Gastrocnemius medialis (tissue), 4 donors: ENCODE results near the gene IL12RB1. TPM values are rescaled to one million over a fixed set of nuclear protein-coding genes. Genes with fewer than 3 reads are reported as not detected.
A peak's percentile ranks its signal among the peaks of the same experiment; 100 is the strongest.

ENCODE experiments used
- ATAC-seq, 2 donors: fragments of 150-250 bp; one replicate each; pipeline ENCODE4 v1.9.1; 2016
- DNase-seq, 2 donors: peaks; one replicate each; pipeline ENCODE4 v3.0.0-alpha.2; 2019
- H3K27ac ChIP-seq, 4 donors: fragments of 200-600 bp; sonication (generic); 1 replicate in 1 of 4; 2 replicates in 3 of 4; pipeline ENCODE4 v1.5.1; 2016 to 2018; ENCODE audit warnings: mild to moderate bottlenecking in 2 of 4, moderate library complexity in 1 of 4
- H3K27me3 ChIP-seq, 3 donors: fragments of 200-600 bp; sonication (generic) in 2 of 3; 1 replicate in 1 of 3; 2 replicates in 2 of 3; pipeline versions ENCODE4 v1.5.1 to v1.6.0; 2016 to 2019; ENCODE audit warnings: mild to moderate bottlenecking in 1 of 3, moderate library complexity in 1 of 3
- H3K36me3 ChIP-seq, 2 donors: fragments of 200-600 bp; sonication (generic) in 1 of 2; one replicate each; pipeline ENCODE4 v1.5.1; 2017 to 2018
- H3K4me1 ChIP-seq, 2 donors: fragments of 200-600 bp; sonication (generic) in 1 of 2; one replicate each; pipeline ENCODE4 v1.5.1; 2016 to 2017; ENCODE audit warnings: mild to moderate bottlenecking in 2 of 2
- H3K4me3 ChIP-seq, 4 donors: fragments of 200-600 bp; sonication (generic) in 3 of 4; 1 replicate in 1 of 4; 2 replicates in 3 of 4; pipeline ENCODE4 v1.5.1; 2016 to 2019; ENCODE audit warnings: mild to moderate bottlenecking in 2 of 4
- H3K9me3 ChIP-seq, 3 donors: fragments of 200-600 bp; sonication (generic) in 2 of 3; 1 replicate in 1 of 3; 2 replicates in 2 of 3; pipeline ENCODE4 v1.5.1; 2016 to 2019
- POLR2A ChIP-seq, 2 donors: fragments of 450-650 bp; IDR thresholded peaks; one replicate each; pipeline ENCODE4 v1.6.1; 2017; ENCODE audit warnings: antibody characterized with exemption in 2 of 2, mild to moderate bottlenecking in 2 of 2, moderate library complexity in 2 of 2
- in situ Hi-C, 4 donors: fragments of 200-750 bp; cut with MboI; loops; one replicate each; pipeline versions ENCODE4 v1.15.0 to v1.8.0; 2017; ENCODE audit warnings: low sequenced_read_pairs in 4 of 4
- intact Hi-C: fragments of 100-400 bp; cut with DNase I; formaldehyde crosslinking; loops from one replicate; pipeline ENCODE4 v1.15.1; 2023; ENCODE audit warnings: low total_unique reads
- total RNA-seq, 4 donors: library from RNA; depleted of rRNA; stranded (reverse); fragments of >200 nt; gene quantifications; one replicate each; pipeline versions ENCODE4 v1.1.0 to v1.2.3, GENCODE V29; 2016
- TF ChIP-seq, protein P1 (sequence below), 5 experiments: fragments of 450-650 bp in 3 of 5; fragments of 200-600 bp in 2 of 5; sonication (generic) in 2 of 5; IDR thresholded peaks in 4 of 5; conservative IDR thresholded peaks in 1 of 5; 1 replicate in 4 of 5; 2 replicates in 1 of 5; pipeline ENCODE4 v1.5.1; 2016 to 2019; ENCODE audit warnings: antibody characterized with exemption in 5 of 5, mild to moderate bottlenecking in 3 of 5, moderate library complexity in 3 of 5

The IL12RB1 gene
- total RNA-seq, 4 donors from 2014 or later, result 0.16 to 0.20 TPM; not detected in 2

DNA sequence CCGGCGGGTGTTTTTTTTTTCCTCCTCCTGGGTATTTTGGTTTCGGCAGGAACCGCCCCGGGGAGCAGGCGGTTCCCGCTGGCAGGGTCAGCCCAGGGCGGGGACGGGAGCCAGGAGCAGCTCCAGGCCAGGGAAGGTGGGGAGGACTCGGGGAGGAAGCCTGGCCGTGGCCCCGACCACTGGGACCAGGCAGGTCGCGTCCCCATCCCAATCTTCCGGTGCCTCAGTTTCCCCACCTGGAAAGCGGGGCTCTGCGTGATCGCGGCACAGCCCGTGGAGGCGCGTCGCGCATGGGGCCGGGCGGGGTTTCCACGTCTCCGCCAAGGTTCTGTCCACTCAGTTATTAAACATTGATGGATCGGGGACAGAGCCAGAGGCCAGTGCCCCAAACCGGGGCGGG lies 34.8 kb downstream of the IL12RB1 start:
- in situ Hi-C loops, result loop anchor here in 3 of 4 donors (10.0 to 25.0 kb wide), 3 partner anchors 47 to 117 kb away; partner anchors contain the start of genes CCDC124 (in 3 of the 3) and ARRDC2 (in 1 of the 3)
- H3K27ac ChIP-seq, result peak overlapping the region; percentile 88 to 91 (median 90)
- intact Hi-C loops, result loop anchor here (5.0 kb wide), 1 partner anchor 100 kb away; the partner anchor contains the start of gene PIK3R2
- ATAC-seq (peak; percentile 22 to 54), DNase-seq (peak; percentile 40 to 62)
- peaks cover 28 to 39% of the 10 kb centered on the region in 2 donors for H3K4me1 ChIP-seq
- H3K27me3 ChIP-seq, result no peaks in the 10 kb centered on the region
- no peaks in the 10 kb centered on the region for H3K36me3 ChIP-seq
- peak overlapping the region; percentile 47 to 52 (median 48) for H3K4me3 ChIP-seq
- no peaks in the 10 kb centered on the region for H3K9me3 ChIP-seq
- TF ChIP-seq, protein P1, sequence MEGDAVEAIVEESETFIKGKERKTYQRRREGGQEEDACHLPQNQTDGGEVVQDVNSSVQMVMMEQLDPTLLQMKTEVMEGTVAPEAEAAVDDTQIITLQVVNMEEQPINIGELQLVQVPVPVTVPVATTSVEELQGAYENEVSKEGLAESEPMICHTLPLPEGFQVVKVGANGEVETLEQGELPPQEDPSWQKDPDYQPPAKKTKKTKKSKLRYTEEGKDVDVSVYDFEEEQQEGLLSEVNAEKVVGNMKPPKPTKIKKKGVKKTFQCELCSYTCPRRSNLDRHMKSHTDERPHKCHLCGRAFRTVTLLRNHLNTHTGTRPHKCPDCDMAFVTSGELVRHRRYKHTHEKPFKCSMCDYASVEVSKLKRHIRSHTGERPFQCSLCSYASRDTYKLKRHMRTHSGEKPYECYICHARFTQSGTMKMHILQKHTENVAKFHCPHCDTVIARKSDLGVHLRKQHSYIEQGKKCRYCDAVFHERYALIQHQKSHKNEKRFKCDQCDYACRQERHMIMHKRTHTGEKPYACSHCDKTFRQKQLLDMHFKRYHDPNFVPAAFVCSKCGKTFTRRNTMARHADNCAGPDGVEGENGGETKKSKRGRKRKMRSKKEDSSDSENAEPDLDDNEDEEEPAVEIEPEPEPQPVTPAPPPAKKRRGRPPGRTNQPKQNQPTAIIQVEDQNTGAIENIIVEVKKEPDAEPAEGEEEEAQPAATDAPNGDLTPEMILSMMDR (IDR thresholded peaks at IDR 0.05 in 4 of 5, conservative IDR thresholded peaks at IDR 0.05 in 1 of 5), result no peak
- TF ChIP-seq POLR2A (IDR thresholded peaks at IDR 0.05), result no peak

DNA sequence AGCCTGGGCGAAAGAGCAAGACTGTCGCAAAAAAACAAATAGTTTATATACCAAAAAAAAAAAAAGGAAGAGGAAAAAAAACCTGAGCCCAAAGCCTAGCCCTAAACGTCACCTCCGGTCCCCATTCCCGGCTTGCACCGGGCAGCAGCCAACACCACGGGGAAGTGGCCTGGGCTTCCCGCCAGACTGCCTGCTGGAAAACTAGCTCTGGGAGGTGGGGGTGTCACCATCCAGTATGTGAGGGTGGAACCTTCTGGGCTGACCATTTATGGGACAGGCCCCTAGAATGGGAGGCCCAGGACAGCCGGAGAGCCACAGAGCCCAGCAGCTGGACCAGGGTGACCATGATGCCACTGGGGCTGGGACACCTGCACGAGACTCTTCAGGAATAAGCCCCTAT lies 37.3 kb downstream of the IL12RB1 start:
- DNase-seq, result peak; percentile 88 to 91
- no peaks in the 10 kb centered on the region for H3K9me3 ChIP-seq
- no peaks in the 10 kb centered on the region for H3K36me3 ChIP-seq
- H3K4me3 ChIP-seq, result no peak overlapping the region
- peak; percentile 63 to 71 for ATAC-seq
- peak overlapping the region; percentile 88 to 91 (median 90) for H3K27ac ChIP-seq
- in situ Hi-C loops (loop anchor here in 2 of 4 donors (25.0 kb wide), 1 partner anchor 1587 kb away; the partner anchor contains the start of gene EPS15L1 (in 2 of the 2)), intact Hi-C loops (no loop called here)
- TF ChIP-seq, protein P1 (IDR thresholded peaks at IDR 0.05 in 4 of 5, conservative IDR thresholded peaks at IDR 0.05 in 1 of 5), result no peak
- TF ChIP-seq POLR2A (IDR thresholded peaks at IDR 0.05), result peak; percentile 28 to 70
- H3K4me1 ChIP-seq, result peaks cover 42 to 60% of the 10 kb centered on the region in 2 donors
- H3K27me3 ChIP-seq, result no peaks in the 10 kb centered on the region

DNA sequence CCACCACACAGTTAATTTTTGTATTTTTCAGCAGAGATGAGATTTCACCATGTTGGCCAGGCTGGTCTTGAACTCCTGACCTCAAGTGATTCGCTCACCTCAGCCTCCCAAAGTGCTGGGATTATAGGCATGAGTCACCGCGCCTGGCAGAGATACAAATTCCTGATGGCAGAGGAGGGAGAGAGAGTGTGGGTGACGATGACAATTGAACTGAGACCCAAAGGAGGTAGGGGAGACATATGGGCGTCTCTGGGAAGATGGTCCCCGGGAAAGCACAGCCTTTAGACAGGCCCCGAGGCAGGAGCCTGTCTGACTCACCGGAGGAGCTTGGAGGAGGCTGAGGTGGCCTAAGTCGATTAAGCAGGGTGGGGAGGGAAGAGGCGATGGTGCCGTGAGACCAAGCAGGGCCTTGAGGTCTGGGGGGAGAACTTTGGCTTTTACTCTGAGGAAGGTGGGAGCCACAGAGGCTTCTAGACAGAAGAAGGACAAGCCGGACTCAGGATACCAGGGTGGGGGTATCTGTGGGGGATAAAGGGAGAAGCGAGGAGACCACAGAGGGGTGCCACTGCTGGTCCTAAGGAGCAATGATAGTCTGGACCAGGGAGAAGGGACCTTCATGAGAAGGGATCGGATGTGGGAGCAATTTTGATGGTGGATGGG lies 40.5 kb downstream of the IL12RB1 start:
- intact Hi-C loops, result no loop called here
- ATAC-seq (peak; percentile 8 to 33), DNase-seq (peak in 1 of 2 donors; percentile 58)
- Histone ChIP-seq H3K27ac (peak overlapping the region; percentile 81 to 91 (median 90)), H3K4me1 (peaks cover 43 to 51% of the 10 kb centered on the region in 2 donors), H3K36me3 (no peaks in the 10 kb centered on the region), H3K9me3 (no peaks in the 10 kb centered on the region), H3K4me3 (no peak overlapping the region), H3K27me3 (no peaks in the 10 kb centered on the region)
- TF ChIP-seq POLR2A (IDR thresholded peaks at IDR 0.05), result no peak
- TF ChIP-seq, protein P1 (IDR thresholded peaks at IDR 0.05 in 4 of 5, conservative IDR thresholded peaks at IDR 0.05 in 1 of 5), result no peak
- in situ Hi-C loops, result loop anchor here in 2 of 4 donors (25.0 kb wide), 1 partner anchor 1584 kb away; the partner anchor contains the start of gene EPS15L1 (in 2 of the 2)

DNA sequence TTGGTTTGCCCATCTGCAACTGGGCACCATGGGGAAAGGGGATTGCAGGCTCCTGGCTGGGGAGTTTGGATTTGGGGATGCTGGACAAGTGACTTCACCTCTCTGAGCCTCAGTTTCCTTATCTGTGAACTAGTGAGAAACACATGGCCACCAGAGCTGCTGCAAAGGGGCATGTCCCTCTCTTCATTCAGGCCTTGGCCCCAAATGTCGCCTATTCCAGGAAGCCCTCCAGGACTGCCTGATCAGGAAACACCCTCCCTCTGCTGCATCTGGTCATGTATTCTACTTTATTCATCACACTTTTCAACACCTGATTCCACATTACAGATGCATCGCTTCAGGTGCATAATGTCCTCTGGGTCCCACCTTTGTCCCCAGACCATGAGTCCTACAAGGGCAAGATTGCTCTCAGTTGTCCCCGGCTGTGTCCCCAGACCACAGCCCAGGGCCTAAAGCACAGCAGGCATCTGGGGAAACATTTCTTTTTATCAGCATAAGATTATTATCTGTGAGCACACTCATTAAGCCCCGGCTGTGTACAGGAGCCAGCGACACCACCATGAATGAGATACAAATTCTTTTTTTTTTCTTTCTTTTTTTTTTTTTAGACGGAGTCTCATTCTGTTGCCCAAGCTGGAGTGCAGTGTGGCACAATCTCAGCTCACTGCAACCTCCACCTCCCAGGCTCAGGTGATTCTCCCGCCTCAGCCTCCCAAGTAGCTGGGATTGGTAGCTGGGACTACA lies 41.3 kb downstream of the IL12RB1 start:
- H3K9me3 ChIP-seq, result no peaks in the 10 kb centered on the region
- ATAC-seq, result peak in 1 of 2 donors; percentile 1
- no peaks in the 10 kb centered on the region for H3K27me3 ChIP-seq
- no peaks in the 10 kb centered on the region for H3K36me3 ChIP-seq
- H3K27ac ChIP-seq, result peak overlapping the region; percentile 81 to 91 (median 90)
- TF ChIP-seq, protein P1 (IDR thresholded peaks at IDR 0.05 in 4 of 5, conservative IDR thresholded peaks at IDR 0.05 in 1 of 5), result no peak
- no peak for TF ChIP-seq POLR2A (IDR thresholded peaks at IDR 0.05)
- H3K4me3 ChIP-seq, result peak overlapping the region; percentile 40 to 62 (median 54)
- in situ Hi-C loops, result loop anchor here in 2 of 4 donors (25.0 kb wide), 1 partner anchor 1583 kb away; the partner anchor contains the start of gene EPS15L1 (in 2 of the 2)
- intact Hi-C loops, result no loop called here
- no peak for DNase-seq
- H3K4me1 ChIP-seq, result peaks cover 38 to 44% of the 10 kb centered on the region in 2 donors
